COR-L47 (cell line): ENCODE measurements around the gene IAPP.
"Not testable (repeated sequence)": the region's sequence is repeated elsewhere in the genome, so short reads cannot be mapped to it uniquely, and the experiment has no call there.

Source experiments
- DNase-seq: peaks from one replicate; lab custom pipeline; 2025; lab: John Stamatoyannopoulos, UW

The IAPP gene

DNA sequence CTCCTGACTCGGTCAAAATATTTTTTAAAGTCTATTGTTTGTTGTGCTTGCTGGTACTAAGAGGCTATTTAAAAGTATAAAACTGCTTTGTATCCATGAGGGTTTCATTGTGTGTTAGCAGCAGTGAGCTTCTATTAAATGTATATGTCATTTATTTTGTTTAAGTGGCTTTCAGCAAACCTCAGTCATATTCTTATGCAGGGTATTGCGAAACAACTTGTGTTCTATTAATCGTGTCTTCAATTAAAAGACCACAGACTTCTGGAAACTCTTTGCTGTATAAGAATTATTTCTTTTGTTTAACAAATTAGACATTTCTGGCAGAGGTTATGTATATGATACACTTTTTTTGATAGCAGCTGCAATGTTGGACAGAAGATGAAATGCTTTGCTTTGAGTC is 6.5 kb downstream of the IAPP start:
- no peak for DNase-seq

GRCh38 chr12:21381320-21381719 is 8.6 kb downstream of the IAPP start:
- DNase-seq: not testable (repeated sequence)

GRCh38 chr12:21384261-21384660 is 11.6 kb downstream of the IAPP start:
- no peak for DNase-seq

- no peak for DNase-seq
Measured at GRCh38 chr12:21387174-21387573, 14.5 kb downstream of the IAPP start.

- DNase-seq: no peak
Measured at GRCh38 chr12:21392384-21392783, 19.7 kb downstream of the IAPP start.

DNA sequence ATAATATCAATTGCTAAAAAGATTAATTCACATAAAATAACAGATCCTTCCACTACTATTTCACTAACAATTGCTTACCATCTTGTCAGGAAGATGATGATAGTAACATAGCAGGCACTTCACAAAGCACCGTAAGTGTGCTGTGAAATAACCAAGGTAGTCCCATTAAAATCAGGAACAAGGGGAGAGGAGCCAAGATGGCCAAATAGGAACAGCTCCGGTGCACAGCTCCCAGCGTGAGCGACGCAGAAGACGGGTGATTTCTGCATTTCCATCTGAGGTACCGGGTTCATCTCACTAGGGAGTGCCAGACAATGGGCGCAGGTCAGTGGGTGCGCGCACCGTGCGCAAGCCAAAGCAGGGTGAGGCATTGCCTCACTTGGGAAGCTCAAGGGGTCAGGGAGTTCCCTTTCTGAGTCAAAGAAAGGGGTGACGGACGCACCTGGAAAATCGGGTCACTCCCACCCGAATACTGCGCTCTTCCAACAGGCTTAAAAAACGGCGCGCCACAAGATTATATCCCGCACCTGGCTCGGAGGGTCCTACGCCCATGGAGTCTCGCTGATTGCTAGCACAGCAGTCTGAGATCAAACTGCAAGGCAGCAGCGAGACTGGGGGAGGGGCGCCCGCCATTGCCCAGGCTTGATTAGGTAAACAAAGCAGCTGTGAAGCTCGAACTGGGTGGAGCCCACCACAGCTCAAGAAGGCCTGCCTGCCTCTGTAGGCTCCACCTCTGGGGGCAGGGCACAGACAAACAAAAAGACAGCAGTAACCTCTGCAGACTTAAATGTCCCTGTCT is 22.3 kb downstream of the IAPP start:
- not testable (repeated sequence) for DNase-seq

GRCh38 chr12:21413369-21414277 is 40.9 kb downstream of the IAPP start:
- DNase-seq: no peak

DNA sequence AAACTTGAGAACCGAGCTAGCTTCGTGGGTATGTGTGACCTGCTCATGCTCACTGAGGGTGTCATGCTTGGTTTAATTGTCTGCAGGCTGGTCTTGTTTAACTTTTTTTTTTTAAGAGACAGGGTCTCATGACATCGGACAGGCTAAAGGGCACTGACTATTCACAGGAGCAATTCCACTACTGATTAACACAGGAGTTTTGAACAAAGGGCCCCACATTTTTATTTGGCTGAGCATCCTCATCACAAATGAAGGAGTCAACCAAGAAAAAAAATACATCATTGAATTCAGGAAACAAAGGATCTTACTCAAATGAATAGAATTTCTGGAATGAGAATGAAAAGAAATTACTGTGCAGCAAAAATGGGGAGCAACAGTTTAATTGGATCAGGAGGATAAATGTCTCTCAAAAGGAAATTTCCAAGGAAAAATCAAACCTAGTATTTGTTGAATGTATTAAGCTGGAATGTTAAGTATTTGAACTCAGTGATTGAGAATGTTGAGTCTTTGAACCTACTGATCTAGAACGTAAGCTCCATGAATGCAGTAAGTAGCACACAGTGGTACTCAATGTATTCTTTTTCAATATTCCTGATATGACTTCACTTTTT is 43.9 kb downstream of the IAPP start:
- no peak for DNase-seq

DNA sequence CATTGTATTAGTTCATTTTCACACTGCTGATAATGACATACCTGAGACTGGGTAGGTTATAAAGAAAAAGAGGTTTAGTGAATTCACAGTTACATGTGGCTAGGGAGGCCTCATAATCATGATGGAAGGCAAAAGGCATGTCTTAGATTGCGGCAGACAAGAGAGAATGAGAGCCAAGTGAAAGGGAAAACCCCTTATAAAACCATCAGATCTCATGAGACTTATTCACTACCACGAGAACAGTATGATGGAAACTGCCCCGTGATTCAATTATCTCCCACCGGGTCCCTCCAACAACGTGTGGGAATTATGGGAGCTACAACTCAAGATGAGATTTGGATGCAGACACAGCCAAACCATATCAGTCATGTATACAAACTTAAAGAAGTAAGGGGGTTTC is 45.7 kb downstream of the IAPP start:
- not testable (repeated sequence) for DNase-seq

GRCh38 chr12:21419009-21419699 is 46.5 kb downstream of the IAPP start:
- not testable (repeated sequence) for DNase-seq

DNA sequence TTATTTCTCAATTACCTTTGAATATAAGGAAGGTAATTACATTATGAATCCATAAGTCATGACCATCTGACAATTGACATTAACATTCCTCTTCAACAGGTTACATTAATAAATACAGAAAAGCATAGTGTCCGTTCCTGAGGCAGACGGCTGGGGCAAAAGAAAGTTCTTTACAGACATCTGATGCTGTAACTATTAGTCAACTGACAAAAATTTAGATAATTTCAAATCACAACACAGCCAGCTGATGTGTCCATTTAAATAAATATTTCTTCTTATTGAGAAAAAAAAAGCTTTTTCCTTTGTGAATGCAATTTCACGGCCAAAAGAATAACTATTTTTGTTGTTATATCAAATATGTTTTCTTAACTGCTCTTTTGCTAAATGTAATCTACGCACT is 55.5 kb downstream of the IAPP start:
- no peak for DNase-seq
